ENCODE measurements around the gene PSMA7.

PSMA7 gene

GRCh38 chr20:62164879-62165761 lies 21.9 kb upstream of the PSMA7 start:
- DNase-seq (ENCODE audit: extremely low spot score): no peak
- ChIA-PET POLR2A (no interaction called here), CTCF (interaction anchor here (1.5 to 2.0 kb wide), 2 partner anchors 27 to 154 kb away, joined by 3 to 5 read pairs; no protein-coding TSS in a partner anchor)
- TF ChIP-seq, protein P1, sequence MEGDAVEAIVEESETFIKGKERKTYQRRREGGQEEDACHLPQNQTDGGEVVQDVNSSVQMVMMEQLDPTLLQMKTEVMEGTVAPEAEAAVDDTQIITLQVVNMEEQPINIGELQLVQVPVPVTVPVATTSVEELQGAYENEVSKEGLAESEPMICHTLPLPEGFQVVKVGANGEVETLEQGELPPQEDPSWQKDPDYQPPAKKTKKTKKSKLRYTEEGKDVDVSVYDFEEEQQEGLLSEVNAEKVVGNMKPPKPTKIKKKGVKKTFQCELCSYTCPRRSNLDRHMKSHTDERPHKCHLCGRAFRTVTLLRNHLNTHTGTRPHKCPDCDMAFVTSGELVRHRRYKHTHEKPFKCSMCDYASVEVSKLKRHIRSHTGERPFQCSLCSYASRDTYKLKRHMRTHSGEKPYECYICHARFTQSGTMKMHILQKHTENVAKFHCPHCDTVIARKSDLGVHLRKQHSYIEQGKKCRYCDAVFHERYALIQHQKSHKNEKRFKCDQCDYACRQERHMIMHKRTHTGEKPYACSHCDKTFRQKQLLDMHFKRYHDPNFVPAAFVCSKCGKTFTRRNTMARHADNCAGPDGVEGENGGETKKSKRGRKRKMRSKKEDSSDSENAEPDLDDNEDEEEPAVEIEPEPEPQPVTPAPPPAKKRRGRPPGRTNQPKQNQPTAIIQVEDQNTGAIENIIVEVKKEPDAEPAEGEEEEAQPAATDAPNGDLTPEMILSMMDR (IDR thresholded peaks at IDR 0.05; ENCODE audit: control extremely low read depth, extremely low read depth, low read depth, missing control alignments): no peak

DNA sequence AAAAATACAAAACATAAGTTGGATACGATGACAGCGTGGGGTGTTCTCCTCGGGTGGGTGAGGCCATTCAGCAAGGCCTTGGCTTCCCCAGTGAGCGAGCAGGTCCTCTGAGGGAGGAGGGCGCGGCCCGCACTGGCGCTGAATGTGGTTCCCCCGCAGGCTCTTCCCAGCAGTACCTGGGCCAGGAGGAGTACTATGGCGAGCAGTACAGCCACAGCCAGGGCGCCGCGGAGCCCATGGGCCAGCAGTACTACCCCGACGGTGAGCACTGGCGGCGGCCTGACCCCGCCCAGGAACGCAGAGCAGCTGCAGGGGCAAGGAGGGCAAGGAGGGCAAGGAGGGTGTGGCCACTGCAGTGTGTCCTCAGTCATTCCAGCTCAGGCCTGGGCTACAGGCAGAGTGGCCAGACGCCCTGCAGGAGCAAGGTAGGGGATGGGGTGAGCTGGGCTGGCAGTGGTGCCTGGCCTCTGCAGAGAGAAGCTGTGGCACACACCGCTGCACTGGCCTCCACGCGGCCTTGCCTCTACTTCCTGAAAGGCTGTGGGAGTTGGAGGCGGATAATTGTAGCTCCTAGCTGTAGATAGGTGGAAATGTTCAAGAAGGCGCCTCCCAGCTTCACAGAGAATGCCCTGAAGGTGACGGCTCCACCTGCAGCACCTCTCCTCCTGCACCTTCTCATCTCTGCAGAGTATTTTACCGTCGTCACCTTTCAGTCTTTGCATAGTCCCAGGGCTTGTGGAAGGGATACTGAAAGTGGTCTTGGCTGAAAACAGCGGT lies 21.0 kb upstream of the PSMA7 start:
- ChIA-PET CTCF (no interaction called here), POLR2A (no interaction called here)
- DNase-seq (ENCODE audit: extremely low spot score): no peak
- TF ChIP-seq, protein P1 (IDR thresholded peaks at IDR 0.05; ENCODE audit: control extremely low read depth, extremely low read depth, low read depth, missing control alignments): no peak

DNA sequence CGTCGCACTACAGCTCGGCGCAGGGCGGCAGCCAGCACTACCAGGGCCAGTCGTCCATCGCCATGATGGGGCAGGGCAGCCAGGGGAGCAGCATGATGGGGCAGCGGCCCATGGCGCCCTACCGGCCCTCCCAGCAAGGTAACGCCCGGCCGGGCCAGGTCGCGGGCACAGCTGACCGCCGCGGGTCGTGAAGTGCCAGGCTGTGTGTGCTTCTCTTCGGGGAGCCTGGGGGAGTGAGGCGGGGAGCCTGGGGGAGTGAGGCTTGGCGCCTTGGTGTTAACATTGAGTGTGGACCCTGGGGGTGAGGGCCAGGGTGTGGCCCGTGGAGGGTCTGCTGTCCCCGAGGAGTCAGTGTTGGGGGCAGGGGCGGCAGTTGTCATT lies 20.3 kb upstream of the PSMA7 start:
- ChIA-PET POLR2A (no interaction called here), CTCF (no interaction called here)
- no peak for DNase-seq (ENCODE audit: extremely low spot score)
- TF ChIP-seq, protein P1 (IDR thresholded peaks at IDR 0.05; ENCODE audit: control extremely low read depth, extremely low read depth, low read depth, missing control alignments): no peak

GRCh38 chr20:62162765-62163484 lies 19.7 kb upstream of the PSMA7 start:
- ChIA-PET CTCF (no interaction called here), POLR2A (no interaction called here)
- TF ChIP-seq, protein P1 (IDR thresholded peaks at IDR 0.05; ENCODE audit: control extremely low read depth, extremely low read depth, low read depth, missing control alignments): no peak
- DNase-seq (ENCODE audit: extremely low spot score): no peak

- TF ChIP-seq, protein P1 (IDR thresholded peaks at IDR 0.05; ENCODE audit: control extremely low read depth, extremely low read depth, low read depth, missing control alignments): no peak
- ChIA-PET POLR2A (no interaction called here), CTCF (no interaction called here)
- no peak for DNase-seq (ENCODE audit: extremely low spot score)
Observed at GRCh38 chr20:62161347-62161746, 18.2 kb upstream of the PSMA7 start.

DNA sequence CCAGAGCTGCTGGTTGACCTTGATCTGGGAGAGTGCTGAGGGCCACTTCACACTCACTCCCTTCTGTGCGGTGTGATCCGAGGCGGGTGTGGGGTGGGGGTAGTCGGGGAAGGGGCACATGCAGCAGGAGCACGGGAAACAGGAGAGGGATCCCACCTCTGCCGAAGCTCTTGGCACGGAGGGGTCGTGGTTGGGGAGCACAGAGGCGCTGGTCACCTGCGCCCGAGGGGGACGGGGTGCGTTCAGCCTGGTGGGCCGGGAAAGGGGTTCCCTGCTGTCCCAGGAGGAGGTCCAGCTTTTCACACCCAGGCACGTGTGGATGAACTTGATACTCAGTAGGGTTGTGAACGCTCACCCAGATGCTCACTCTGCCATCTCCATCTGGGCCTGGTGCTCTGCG lies 17.7 kb upstream of the PSMA7 start:
- TF ChIP-seq, protein P1 (IDR thresholded peaks at IDR 0.05; ENCODE audit: control extremely low read depth, extremely low read depth, low read depth, missing control alignments): no peak
- CTCF ChIA-PET: no interaction called here
- POLR2A ChIA-PET: no interaction called here
- DNase-seq (ENCODE audit: extremely low spot score): no peak
